GM12891 (cell line): Measurements from ENCODE around the gene MS4A1.

Source experiments
- POLR2A ChIP-seq: IDR thresholded peaks from 2 replicates; pipeline ENCODE4 v1.6.1; 2011; ENCODE audit warnings: low read depth, low read length, control low read depth
- POLR2AphosphoS5 ChIP-seq: IDR thresholded peaks from 2 replicates; pipeline ENCODE4 v1.6.1; 2011; ENCODE audit warnings: low read depth, low read length, control low read depth
- TAF1 ChIP-seq: IDR thresholded peaks from 2 replicates; pipeline ENCODE4 v1.6.1; 2011; ENCODE audit warnings: low read depth, low read length, control low read depth

DNA sequence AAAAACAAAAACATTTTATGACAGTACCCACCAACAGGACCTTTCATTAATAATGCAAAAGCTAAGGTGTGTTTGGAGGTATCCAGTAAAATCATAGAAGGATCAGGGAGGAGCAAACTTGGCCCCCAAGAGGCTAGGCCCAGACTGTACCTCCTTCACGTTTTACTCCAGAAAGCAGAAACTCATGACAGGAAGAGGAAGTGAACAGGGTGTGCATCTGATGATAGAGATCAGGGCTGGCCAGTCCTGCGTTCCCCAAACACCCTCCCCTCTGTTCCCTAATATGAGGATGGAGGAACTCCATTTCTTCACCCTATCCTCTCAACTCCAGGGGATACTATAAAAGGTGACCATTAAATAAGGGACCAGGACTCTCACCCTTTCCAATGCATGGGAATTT is 26.7 kb downstream of the MS4A1 start:
- TF ChIP-seq POLR2AphosphoS5 (no peak), POLR2A (no peak), TAF1 (no peak)
